Measurements from ENCODE around the gene RAP1A. TPM values are rescaled to one million over a fixed set of nuclear protein-coding genes. Genes with fewer than 3 reads are reported as not detected.
"Not testable (repeated sequence)": the region's sequence is repeated elsewhere in the genome, so short reads cannot be mapped to it uniquely, and the experiment has no call there.

The RAP1A gene
- total RNA-seq, 2 experiments from 2014 or later = 128 to 130 TPM

DNA sequence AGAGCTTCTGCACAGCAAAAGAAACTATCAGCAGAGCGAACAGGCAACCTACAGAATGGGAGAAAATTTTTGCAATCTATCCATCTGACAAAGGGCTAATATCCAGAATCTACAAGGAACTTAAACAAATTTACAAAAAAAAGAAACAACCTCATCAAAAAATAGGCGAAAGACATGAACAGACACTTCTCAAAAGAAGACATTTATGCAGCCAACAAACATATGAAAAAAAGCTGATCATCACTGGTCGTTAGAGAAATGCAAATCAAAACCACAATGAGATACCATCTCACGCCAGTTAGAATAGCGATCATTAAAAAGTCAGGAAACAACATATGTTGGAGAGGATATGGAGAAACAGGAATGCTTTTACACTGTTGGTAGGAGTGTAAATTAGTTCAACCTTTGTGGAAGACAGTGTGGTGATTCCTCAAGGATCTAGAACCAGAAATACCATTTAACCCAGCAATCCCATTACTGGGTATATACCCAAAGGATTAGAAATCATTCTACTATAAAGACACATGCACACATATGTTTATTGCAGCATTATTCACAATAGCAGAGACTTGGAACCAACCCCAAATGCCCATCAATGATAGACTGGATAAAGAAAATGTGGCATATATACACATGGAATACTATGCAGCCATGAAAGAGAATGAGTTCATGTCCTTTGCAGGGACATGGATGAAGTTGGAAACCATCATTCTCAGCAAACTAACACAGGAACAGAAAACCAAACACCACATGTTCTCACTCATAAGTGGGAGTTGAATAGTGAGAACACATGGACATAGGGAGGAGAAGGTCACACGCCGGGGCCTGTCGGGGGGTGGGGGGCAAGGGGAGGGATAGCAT lies 65.9 kb downstream of the RAP1A start:
- CTCF ChIA-PET, H3K27ac Mint-ChIP-seq, H3K4me3 Mint-ChIP-seq, H3K27me3 Mint-ChIP-seq, POLR2A ChIA-PET, DNase-seq: not testable (repeated sequence)
- Mint-ChIP-seq H3K9me3 (peaks cover 43% of the 10 kb centered on the region), H3K4me1 (peaks cover 26% of the 10 kb centered on the region), H3K36me3 (ENCODE audit: low read depth) (peaks cover 76% of the 10 kb centered on the region)

- H3K27me3 Mint-ChIP-seq = no peaks in the 10 kb centered on the region
- CTCF ChIA-PET = interaction anchor here (1.0 to 1.5 kb wide), 4 partner anchors 13 to 182 kb away, joined by 3 to 4 read pairs (median 4); no protein-coding TSS in a partner anchor
- H3K27ac Mint-ChIP-seq = no peak overlapping the region
- POLR2A ChIA-PET = interaction anchor here (0.6 kb wide), 1 partner anchor 10 kb away, joined by 4 read pairs; no protein-coding TSS in a partner anchor
- peaks cover 2% of the 10 kb centered on the region for H3K9me3 Mint-ChIP-seq
- DNase-seq = no peak
- peaks cover 58% of the 10 kb centered on the region for H3K36me3 Mint-ChIP-seq (ENCODE audit: low read depth)
- no peak overlapping the region for H3K4me3 Mint-ChIP-seq
- peaks cover 35% of the 10 kb centered on the region for H3K4me1 Mint-ChIP-seq
Observed at GRCh38 chr1:111690306-111690617, 70.7 kb downstream of the RAP1A start.

GRCh38 chr1:111691886-111692285 lies 72.3 kb downstream of the RAP1A start:
- Mint-ChIP-seq H3K9me3 (no peaks in the 10 kb centered on the region), H3K4me3 (no peak overlapping the region), H3K27me3 (no peaks in the 10 kb centered on the region), H3K36me3 (ENCODE audit: low read depth) (peaks cover 60% of the 10 kb centered on the region), H3K27ac (no peak overlapping the region), H3K4me1 (peaks cover 41% of the 10 kb centered on the region)
- CTCF ChIA-PET = interaction anchor here (0.8 to 2.0 kb wide), 4 partner anchors 9 to 99 kb away, joined by 3 to 7 read pairs (median 3); no protein-coding TSS in a partner anchor
- DNase-seq = no peak
- POLR2A ChIA-PET = no interaction called here

- ChIA-PET CTCF (no interaction called here), POLR2A (no interaction called here)
- Mint-ChIP-seq H3K4me1 (peaks cover 33% of the 10 kb centered on the region), H3K9me3 (no peaks in the 10 kb centered on the region), H3K4me3 (no peak overlapping the region), H3K27ac (no peak overlapping the region), H3K36me3 (ENCODE audit: low read depth) (peaks cover 67% of the 10 kb centered on the region), H3K27me3 (no peaks in the 10 kb centered on the region)
- no peak for DNase-seq
Observed at GRCh38 chr1:111695801-111696200, 76.2 kb downstream of the RAP1A start.

GRCh38 chr1:111696330-111696729 lies 76.7 kb downstream of the RAP1A start:
- no peaks in the 10 kb centered on the region for H3K9me3 Mint-ChIP-seq
- peaks cover 36% of the 10 kb centered on the region for H3K4me1 Mint-ChIP-seq
- H3K36me3 Mint-ChIP-seq (ENCODE audit: low read depth) = peaks cover 73% of the 10 kb centered on the region
- POLR2A ChIA-PET = no interaction called here
- H3K4me3 Mint-ChIP-seq = no peak overlapping the region
- DNase-seq = no peak
- CTCF ChIA-PET = interaction anchor here (0.9 kb wide), 1 partner anchor 16 kb away, joined by 3 read pairs; no protein-coding TSS in a partner anchor
- H3K27me3 Mint-ChIP-seq = no peaks in the 10 kb centered on the region
- H3K27ac Mint-ChIP-seq = peak overlapping the region; percentile 38

DNA sequence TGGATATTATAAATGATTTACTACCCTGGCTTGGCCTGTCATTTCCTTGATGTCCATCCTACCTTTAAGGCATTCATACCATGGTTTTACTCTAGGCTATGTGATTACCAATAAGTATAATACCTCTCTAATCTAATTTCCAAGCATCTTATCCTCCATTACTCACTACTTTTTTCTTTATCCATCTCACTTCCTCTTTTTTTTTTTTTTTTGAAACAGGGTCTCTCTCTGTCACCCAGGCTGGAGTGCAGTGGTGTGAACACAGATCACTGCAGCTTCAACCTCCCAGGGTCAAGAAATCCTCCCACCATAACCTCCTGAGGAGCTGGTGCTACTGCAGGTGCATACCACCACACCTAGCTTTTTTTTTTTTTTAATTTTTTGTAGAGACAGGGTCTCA lies 79.7 kb downstream of the RAP1A start:
- Mint-ChIP-seq H3K4me1 (peaks cover 37% of the 10 kb centered on the region), H3K4me3 (no peak overlapping the region), H3K9me3 (no peaks in the 10 kb centered on the region), H3K36me3 (ENCODE audit: low read depth) (peaks cover 73% of the 10 kb centered on the region), H3K27me3 (no peaks in the 10 kb centered on the region), H3K27ac (no peak overlapping the region)
- POLR2A ChIA-PET = no interaction called here
- no peak for DNase-seq
- CTCF ChIA-PET = interaction anchor here (1.0 kb wide), 1 partner anchor 29 kb away, joined by 4 read pairs; no protein-coding TSS in a partner anchor

DNA sequence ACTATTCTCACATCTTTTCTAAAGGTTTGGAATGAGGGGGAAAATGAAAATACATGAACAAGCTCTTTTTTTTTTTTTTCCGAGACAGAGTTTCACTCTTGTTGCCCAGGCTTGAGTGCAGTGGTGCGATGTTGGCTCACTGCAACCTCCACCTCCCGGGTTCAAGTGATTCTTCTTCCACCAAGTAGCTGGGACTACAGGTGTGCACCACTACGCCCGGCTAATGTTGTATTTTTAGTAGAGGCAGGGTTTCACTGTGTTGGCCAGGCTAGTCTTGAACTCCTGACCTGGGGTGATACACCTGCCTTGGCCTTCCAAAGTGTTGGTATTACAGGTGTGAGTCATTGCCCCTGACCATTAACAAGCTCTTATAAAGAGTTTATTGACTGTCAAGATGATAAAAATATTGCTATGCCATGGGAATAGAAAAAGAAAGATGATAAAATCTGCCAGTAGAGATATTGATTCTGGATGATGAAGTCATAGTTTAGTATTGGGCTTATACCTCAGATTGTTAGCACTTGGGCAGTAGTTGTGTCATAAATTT lies 83.0 kb downstream of the RAP1A start:
- Mint-ChIP-seq H3K27me3 (no peaks in the 10 kb centered on the region), H3K4me1 (peaks cover 26% of the 10 kb centered on the region), H3K4me3 (no peak overlapping the region), H3K9me3 (no peaks in the 10 kb centered on the region), H3K36me3 (ENCODE audit: low read depth) (peaks cover 69% of the 10 kb centered on the region), H3K27ac (no peak overlapping the region)
- CTCF ChIA-PET = interaction anchor here (0.6 to 2.0 kb wide), 6 partner anchors 10 to 195 kb away, joined by 3 to 8 read pairs (median 3); no protein-coding TSS in a partner anchor
- DNase-seq = no peak
- POLR2A ChIA-PET = no interaction called here

- H3K4me1 Mint-ChIP-seq = peaks cover 30% of the 10 kb centered on the region
- H3K4me3 Mint-ChIP-seq = no peak overlapping the region
- POLR2A ChIA-PET = interaction anchor here (0.5 kb wide), 1 partner anchor 54 kb away, joined by 3 read pairs; no protein-coding TSS in a partner anchor
- no peak for DNase-seq
- peak overlapping the region; percentile 64 for H3K27ac Mint-ChIP-seq
- no peaks in the 10 kb centered on the region for H3K9me3 Mint-ChIP-seq
- H3K27me3 Mint-ChIP-seq = no peaks in the 10 kb centered on the region
- CTCF ChIA-PET = interaction anchor here (0.6 to 1.5 kb wide), 8 partner anchors 10 to 511 kb away, joined by 3 to 5 read pairs (median 3); no protein-coding TSS in a partner anchor
- H3K36me3 Mint-ChIP-seq (ENCODE audit: low read depth) = peaks cover 74% of the 10 kb centered on the region
Observed at GRCh38 chr1:111704240-111704639, 84.7 kb downstream of the RAP1A start.

- Mint-ChIP-seq H3K27me3 (no peaks in the 10 kb centered on the region), H3K36me3 (ENCODE audit: low read depth) (peaks cover 74% of the 10 kb centered on the region), H3K27ac (no peak overlapping the region), H3K4me1 (peaks cover 32% of the 10 kb centered on the region), H3K9me3 (no peaks in the 10 kb centered on the region), H3K4me3 (no peak overlapping the region)
- POLR2A ChIA-PET = no interaction called here
- CTCF ChIA-PET = interaction anchor here (0.7 to 1.2 kb wide), 5 partner anchors 10 to 512 kb away, joined by 3 to 5 read pairs (median 3); no protein-coding TSS in a partner anchor
- DNase-seq = no peak
Observed at GRCh38 chr1:111704776-111705175, 85.2 kb downstream of the RAP1A start.

GRCh38 chr1:111705841-111706240 lies 86.3 kb downstream of the RAP1A start:
- Mint-ChIP-seq H3K36me3 (ENCODE audit: low read depth) (peaks cover 65% of the 10 kb centered on the region), H3K9me3 (no peaks in the 10 kb centered on the region), H3K4me1 (peaks cover 29% of the 10 kb centered on the region), H3K27me3 (no peaks in the 10 kb centered on the region), H3K27ac (peak overlapping the region; percentile 9), H3K4me3 (no peak overlapping the region)
- CTCF ChIA-PET = interaction anchor here (1.2 kb wide), 1 partner anchor 9 kb away, joined by 4 read pairs; no protein-coding TSS in a partner anchor
- DNase-seq = no peak
- POLR2A ChIA-PET = no interaction called here

GRCh38 chr1:111706921-111707320 lies 87.3 kb downstream of the RAP1A start:
- no peaks in the 10 kb centered on the region for H3K27me3 Mint-ChIP-seq
- peaks cover 57% of the 10 kb centered on the region for H3K36me3 Mint-ChIP-seq (ENCODE audit: low read depth)
- CTCF ChIA-PET = interaction anchor here (0.6 kb wide), 1 partner anchor 541 kb away, joined by 4 read pairs; no protein-coding TSS in a partner anchor
- DNase-seq = no peak
- H3K4me1 Mint-ChIP-seq = peaks cover 23% of the 10 kb centered on the region
- H3K27ac Mint-ChIP-seq = no peak overlapping the region
- no peaks in the 10 kb centered on the region for H3K9me3 Mint-ChIP-seq
- POLR2A ChIA-PET = no interaction called here
- no peak overlapping the region for H3K4me3 Mint-ChIP-seq

DNA sequence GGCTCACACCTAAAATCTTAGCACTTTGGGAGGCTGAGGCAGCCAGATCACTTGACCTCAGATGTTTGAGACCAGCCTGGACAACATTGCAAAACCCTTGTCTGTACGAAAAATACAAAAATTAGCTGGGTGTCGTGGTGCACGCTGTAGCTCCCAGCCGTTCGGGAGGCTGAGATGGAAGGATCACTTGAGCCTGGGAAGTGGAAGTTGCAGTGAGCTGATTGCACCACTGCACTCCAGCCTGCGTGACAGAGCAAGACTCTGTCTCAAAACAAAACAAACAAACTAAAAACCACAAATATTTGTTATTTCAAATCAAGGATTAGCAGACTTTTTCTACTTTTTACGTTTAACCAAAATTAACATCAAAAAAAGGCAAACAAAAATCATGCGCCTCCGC lies 88.3 kb downstream of the RAP1A start:
- no peak for DNase-seq
- ChIA-PET CTCF (no interaction called here), POLR2A (interaction anchor here (0.6 kb wide), 1 partner anchor 112 kb away, joined by 3 read pairs; no protein-coding TSS in a partner anchor)
- peaks cover 22% of the 10 kb centered on the region for H3K4me1 Mint-ChIP-seq
- no peaks in the 10 kb centered on the region for H3K9me3 Mint-ChIP-seq
- no peak overlapping the region for H3K27ac Mint-ChIP-seq
- no peak overlapping the region for H3K4me3 Mint-ChIP-seq
- H3K36me3 Mint-ChIP-seq (ENCODE audit: low read depth) = peaks cover 51% of the 10 kb centered on the region
- no peaks in the 10 kb centered on the region for H3K27me3 Mint-ChIP-seq

GRCh38 chr1:111709986-111710385 lies 90.4 kb downstream of the RAP1A start:
- Mint-ChIP-seq H3K9me3 (no peaks in the 10 kb centered on the region), H3K27ac (no peak overlapping the region), H3K4me1 (peaks cover 23% of the 10 kb centered on the region), H3K4me3 (no peak overlapping the region), H3K36me3 (ENCODE audit: low read depth) (peaks cover 39% of the 10 kb centered on the region), H3K27me3 (no peaks in the 10 kb centered on the region)
- POLR2A ChIA-PET = no interaction called here
- CTCF ChIA-PET = interaction anchor here (0.9 kb wide), 1 partner anchor 18 kb away, joined by 3 read pairs; no protein-coding TSS in a partner anchor
- no peak for DNase-seq
